GM21381 (cell line): ENCODE measurements around the gene ADCY2.

Experiments used
- ATAC-seq: cut with Tn5 transposase; IDR thresholded peaks from one replicate; pipeline ENCODE4 v1.9.1; 2021; ENCODE audit warnings: mild to moderate bottlenecking, moderate library complexity; ENCODE audit not compliant: unreplicated experiment

ADCY2 gene

GRCh38 chr5:7659420-7659819, 263.5 kb downstream of the ADCY2 start:
- ATAC-seq = no peak

- ATAC-seq = no peak
Observed at GRCh38 chr5:7662289-7662688, 266.4 kb downstream of the ADCY2 start.

GRCh38 chr5:7663808-7664207, 267.9 kb downstream of the ADCY2 start:
- ATAC-seq = no peak

DNA sequence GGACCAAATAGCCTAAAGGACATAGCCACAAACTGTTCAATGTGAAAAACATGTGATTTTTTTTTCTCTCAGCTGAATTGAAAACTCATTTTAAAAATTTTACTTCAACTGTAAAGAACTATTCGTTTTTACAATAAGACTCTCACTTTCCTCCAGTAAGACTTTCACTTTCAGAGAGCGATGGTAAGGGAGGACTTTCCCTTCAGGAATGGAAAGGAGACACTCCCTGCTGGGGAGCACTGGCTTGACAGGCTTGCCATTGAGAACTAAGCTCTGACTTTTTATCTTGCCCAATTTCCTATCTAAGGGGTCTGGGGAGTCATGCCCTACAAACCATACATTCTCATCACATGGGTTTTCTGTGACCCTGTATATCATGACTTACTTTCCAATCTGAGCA, 268.3 kb downstream of the ADCY2 start:
- no peak for ATAC-seq

DNA sequence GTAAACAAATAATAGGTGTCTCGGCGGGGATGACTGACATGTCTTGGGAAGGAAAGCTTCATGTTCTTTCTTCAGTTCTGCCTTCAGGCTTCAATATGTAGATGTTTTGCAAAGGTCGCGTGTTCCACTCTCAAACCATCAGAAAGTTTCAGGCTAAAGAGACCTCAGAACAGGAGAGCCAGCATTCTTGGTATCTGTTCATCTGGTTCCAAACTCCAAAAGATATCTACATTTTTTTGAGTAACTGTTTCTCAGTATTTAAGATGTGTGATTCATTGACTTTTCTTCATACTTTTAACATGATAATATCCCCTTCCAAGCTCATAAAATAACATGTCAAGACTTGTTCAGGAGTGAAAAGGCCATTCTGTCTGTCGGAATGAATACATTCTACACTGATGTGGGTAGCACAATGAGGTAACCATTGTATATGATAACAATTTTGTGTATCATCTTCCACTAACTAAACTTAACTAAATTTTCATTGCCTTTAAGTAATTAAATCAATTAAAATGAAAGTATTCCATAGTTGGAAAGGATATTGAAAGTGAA, 271.4 kb downstream of the ADCY2 start:
- ATAC-seq = no peak

DNA sequence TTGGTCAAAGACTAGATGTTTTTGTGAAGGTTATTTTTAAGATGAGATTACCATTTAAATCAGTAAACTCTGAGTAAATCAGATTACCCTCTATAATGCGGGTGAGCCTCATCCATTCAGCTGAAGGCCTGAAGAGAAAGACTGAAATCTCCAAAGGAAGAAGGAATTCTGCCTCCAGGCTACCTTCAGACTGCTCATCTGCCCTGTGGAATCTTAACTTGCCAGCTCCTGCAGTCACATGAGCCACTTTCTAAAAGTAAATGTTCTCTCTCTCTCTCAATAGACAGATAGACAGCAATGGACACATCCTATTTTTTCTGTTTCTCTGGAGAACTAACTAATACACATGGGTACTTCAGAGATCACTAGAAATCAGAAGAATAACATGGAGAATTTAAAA, 272.2 kb downstream of the ADCY2 start:
- no peak for ATAC-seq

- no peak for ATAC-seq
Observed at GRCh38 chr5:7668627-7669026, 272.7 kb downstream of the ADCY2 start.

GRCh38 chr5:7671381-7671993, 275.5 kb downstream of the ADCY2 start:
- ATAC-seq = no peak

- ATAC-seq = no peak
Observed at GRCh38 chr5:7673658-7674057, 277.7 kb downstream of the ADCY2 start.

- no peak for ATAC-seq
Observed at GRCh38 chr5:7676455-7676854, 280.5 kb downstream of the ADCY2 start.

- no peak for ATAC-seq
Observed at GRCh38 chr5:7678030-7678429, 282.1 kb downstream of the ADCY2 start.

GRCh38 chr5:7679663-7680062, 283.7 kb downstream of the ADCY2 start:
- ATAC-seq = no peak

GRCh38 chr5:7680260-7680659, 284.3 kb downstream of the ADCY2 start:
- ATAC-seq = no peak

GRCh38 chr5:7682379-7682778, 286.4 kb downstream of the ADCY2 start:
- no peak for ATAC-seq

DNA sequence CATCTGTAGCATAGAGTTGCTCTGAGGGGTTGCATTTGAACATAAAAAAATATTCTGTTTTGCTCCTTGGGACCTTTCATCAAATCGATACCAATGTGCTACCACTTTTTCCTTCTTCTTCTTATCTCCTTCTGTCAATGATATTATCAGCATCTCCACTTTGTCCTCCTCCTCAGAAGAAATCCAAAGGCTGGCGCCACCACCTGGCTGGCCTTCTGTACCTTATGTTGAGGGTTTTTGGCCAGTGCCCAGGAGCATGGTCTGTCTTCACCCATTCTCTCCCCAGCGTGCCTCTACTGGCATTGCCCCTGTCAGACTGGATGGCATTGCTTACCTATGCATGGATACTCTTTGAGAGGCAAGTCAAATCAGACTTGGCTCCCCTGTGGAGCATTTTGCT, 287.8 kb downstream of the ADCY2 start:
- no peak for ATAC-seq

DNA sequence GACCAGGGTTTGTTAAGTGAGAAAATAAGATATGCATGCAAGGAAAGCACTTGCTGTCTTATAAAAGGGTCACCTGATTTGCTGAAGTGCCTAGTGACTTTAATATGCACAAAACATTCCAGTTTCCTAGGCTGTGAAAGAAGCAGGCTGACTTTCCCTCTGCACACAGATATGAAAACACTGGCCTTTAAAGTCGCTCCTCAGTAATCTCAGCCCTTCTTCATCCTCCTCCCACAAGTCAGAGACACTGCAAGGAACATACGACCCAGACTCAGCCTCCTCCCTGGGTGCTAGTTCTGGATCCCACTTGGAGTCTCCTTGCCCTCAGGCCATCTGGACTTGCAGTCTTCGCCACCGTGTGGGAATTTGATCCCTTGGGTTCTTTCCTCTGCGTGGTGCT, 288.9 kb downstream of the ADCY2 start:
- no peak for ATAC-seq

GRCh38 chr5:7686794-7687193, 290.9 kb downstream of the ADCY2 start:
- no peak for ATAC-seq

- ATAC-seq = no peak
Observed at GRCh38 chr5:7690557-7690956, 294.6 kb downstream of the ADCY2 start.

DNA sequence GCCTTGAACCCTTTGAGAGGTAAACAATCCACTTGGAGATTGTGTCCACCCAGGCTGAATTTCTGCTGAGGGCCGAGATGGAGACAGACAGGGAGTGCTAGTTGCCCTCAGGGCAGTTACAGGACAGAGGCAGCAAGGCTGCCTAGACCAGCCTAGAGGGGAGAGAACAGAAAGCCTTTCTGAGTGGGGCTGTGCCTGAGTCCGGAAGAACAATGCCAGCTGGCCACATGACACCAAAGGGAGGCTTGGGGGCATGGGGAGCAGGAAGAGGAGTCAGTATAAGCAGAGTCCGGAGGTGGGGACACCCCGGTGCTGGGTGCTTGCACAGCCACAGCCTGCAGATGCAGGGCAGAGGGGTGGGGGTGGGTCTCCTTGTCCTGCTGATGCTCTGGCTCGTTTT, 309.3 kb downstream of the ADCY2 start:
- no peak for ATAC-seq

DNA sequence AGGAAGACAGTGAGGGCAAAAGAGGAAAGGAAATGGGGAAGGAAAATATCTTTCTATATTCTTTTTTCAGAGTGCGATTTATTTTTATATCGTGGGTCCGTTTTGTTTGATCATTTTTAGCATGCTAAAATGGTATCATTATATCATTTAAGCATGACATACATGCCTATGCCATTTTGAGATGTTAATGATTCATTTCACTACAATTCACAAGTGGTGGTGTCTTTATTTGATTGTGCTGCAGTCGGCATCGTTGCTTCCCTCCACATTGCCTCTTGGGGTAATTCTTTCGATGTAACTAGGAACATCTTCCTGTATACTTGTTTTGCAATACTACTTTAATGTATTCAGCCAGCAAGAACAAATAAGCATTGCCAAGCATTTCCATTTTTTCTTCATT, 309.8 kb downstream of the ADCY2 start:
- no peak for ATAC-seq

DNA sequence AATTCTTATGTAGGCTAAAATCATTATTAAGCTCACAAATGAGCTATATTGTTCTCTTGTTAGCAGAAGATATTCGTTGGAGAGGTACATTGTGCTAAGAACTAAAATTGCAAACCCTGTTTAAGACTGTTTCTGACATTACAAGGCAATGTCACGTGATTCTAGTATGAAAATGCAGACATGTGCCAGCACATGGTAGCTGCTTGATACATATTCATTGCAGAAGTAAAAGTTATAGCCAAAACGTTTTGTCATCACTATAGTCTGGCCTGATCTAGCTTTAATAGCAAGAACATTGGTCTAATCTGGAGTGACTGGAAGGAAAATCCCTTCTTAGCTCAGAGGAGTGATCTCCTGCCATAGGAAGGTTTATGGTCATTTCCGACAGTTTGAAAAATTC, 310.3 kb downstream of the ADCY2 start:
- ATAC-seq = no peak

GRCh38 chr5:7714119-7714518, 318.2 kb downstream of the ADCY2 start:
- ATAC-seq = no peak

DNA sequence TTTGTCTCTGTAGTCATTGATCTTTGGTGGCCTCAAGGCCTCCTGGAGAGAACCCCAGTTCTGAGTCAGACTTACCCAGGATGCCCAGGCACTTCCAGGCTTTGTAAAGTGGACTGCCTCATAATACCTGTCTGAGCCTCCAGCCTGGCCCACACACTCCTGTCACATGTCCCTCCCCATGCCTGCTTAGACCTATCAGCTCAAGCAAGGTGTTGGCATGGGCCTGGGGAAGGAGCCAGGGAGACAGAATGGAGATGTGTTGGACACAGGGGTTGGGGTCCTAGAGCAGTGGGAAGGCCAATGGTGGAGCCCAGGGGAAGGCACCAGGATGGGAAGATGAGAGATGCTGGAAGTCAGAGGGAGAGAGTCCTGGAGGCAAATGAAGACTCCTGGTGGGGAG, 318.8 kb downstream of the ADCY2 start:
- no peak for ATAC-seq
